Breast epithelium (tissue), 3 donors: ENCODE measurements around the gene VIPR1.

Source experiments
- CTCF ChIP-seq, 3 donors: fragments of 450-650 bp; IDR thresholded peaks; one replicate each; pipeline ENCODE4 v1.5.1; 2016 to 2017; ENCODE audit warnings: antibody characterized with exemption in 3 of 3, mild to moderate bottlenecking in 3 of 3, moderate library complexity in 3 of 3
- POLR2A ChIP-seq: fragments of 450-650 bp; IDR thresholded peaks from one replicate; pipeline ENCODE4 v1.6.1; 2016; ENCODE audit warnings: antibody characterized with exemption, mild to moderate bottlenecking, moderate library complexity
- POLR2AphosphoS5 ChIP-seq, 3 donors: sonication (generic); formaldehyde crosslinking; IDR thresholded peaks; one replicate each; pipeline ENCODE4 v1.6.1; 2017; ENCODE audit warnings: antibody characterized with exemption in 3 of 3

DNA sequence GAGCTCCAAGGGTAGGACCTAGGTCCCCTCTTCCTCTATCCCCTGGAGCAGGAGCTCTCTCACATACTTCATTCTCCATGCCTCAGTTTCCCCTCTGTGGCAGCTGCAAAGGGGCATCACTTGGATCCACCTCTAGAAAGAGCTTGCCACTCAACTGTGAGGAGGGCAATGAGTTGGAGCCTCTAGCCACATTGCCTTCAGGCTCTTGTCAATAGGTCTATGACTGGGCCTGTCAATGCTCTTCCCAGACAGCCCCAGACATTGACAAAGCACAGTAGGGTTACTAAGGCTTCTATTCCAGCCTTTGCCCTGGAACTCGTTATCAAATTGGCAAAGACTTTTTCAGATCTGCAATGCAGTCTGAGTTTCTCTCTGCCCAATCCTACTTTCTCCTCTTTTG lies 4.4 kb upstream of the VIPR1 start:
- TF ChIP-seq CTCF (IDR thresholded peaks at IDR 0.05) = no peak
- TF ChIP-seq POLR2AphosphoS5 (IDR thresholded peaks at IDR 0.05) = no peak
- TF ChIP-seq POLR2A = no peak
